HG02678 (cell line): ENCODE data around the gene OTUD7B.
A peak's percentile ranks its signal among the peaks of the same experiment; 100 is the strongest.
"Not testable (repeated sequence)": the region's sequence is repeated elsewhere in the genome, so short reads cannot be mapped to it uniquely, and the experiment has no call there.

ENCODE experiments used
- ATAC-seq: cut with Tn5 transposase; IDR thresholded peaks from one replicate; pipeline ENCODE4 v1.9.1; 2021; ENCODE audit warnings: mild to moderate bottlenecking, moderate library complexity; ENCODE audit not compliant: unreplicated experiment

Gene OTUD7B

DNA sequence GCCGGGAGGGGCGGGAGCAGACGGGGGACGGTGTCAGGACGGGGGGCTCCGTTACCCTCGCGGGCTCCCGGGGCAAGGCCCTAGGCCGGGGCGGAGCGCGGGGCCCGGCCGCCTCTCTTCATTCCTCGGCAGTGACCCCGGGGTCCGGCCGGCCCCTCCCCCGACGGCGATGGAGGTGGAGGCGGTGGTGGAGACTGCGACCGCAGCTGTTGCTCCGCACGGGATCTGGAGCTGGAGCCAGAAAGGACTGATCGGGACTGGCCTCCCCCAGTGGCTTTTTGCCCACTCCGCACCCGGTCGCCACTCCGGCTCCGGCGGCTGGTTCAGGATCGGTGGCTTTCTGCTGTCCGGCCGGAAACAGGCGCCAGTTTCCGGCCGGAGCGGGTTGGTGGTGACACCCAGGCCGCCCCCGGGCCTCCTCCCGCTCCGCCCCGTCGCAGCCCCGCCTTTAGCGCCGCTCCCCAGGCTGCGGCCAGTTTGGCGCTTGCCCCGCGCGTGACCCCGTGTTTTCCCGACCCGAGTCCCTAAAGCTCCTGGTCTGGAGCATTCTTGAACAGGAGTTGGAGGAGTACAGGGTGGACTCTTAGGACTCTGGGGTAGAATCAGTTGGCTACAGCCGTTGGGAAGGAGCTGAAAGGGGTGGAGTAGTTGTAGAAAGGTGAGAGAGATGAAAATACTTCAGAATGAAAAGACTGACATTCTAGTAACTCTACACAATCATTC is at the start of gene OTUD7B:
Gene OTUD7B, minus strand, starts transcription at position 334 of the 723 bp plus-strand sequence. CDS start 33,216 bp downstream, outside the sequence.
- ATAC-seq = peak; percentile 84

DNA sequence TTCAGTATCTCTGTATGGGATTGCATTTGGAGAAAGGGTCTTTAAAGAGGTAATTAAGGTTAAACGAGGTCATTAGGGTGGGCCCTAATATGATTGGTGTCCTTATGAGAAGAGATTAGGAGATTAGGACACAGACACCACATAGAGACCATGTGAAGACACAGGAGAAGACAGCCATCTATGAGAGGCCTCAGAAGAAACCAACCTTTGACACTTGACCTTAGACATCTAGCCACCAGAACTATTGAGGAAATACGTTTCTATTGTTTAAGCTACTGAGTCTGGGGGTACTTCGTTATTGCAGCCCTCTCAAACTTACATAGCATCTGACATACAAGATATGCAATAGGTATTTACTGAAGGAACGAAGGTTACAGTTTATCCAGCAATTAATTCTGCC is 49.7 kb upstream of the OTUD7B start:
- no peak for ATAC-seq

DNA sequence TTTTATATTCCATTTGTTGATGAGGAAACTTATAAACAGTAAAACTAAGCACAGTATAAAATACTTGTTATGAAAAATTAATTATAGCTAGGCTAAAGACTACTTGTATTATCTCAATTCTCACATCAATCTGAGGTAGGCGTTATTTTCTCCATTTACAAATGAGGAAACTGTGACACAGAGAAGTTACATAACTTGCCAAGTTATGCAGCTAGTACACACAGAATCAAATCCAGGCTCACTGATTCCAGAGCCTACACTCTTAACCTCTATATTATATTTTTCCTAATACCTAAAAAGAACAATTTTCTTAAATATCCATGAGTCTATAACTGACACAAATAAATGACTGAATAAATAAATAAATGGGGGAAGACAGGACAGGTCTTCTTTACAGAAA is 45.9 kb upstream of the OTUD7B start:
- no peak for ATAC-seq

DNA sequence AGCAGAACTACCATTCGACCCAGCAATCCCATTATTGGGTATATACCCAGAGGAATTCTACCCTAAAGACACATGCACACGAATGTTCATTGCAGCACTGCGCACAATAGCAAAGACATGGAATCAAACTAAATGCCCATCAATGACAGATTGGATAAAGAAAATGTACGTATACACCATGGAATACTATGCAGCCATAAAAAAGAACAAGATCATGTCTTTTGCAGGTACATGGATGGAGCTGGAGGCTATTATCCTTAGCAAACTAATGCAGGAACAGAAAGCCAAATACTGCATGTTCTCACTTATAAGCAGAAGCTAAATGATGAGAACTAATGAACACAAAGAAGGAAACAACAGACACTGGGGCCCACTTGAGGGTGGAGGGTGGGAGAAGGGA is 45.0 kb upstream of the OTUD7B start:
- ATAC-seq = not testable (repeated sequence)

DNA sequence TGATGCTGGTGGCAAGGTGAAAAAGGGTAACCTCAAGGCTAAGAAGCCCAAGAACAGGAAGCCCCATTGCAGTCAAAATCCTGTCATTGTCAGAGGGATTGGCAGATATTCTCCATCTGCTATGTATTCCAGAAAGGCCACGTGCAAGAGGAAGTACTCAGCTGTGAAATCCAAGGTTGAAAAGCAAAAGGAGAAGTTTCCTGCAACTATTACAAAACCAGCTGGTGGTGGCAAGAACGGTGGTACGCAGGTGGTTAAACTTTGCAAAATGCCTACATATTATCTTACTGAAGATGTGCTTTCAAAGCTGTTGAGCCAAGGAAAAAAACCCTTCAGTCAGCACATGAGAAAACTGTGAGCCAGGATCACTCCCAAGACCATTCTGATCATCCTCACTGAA is 43.4 kb upstream of the OTUD7B start:
- ATAC-seq = no peak

DNA sequence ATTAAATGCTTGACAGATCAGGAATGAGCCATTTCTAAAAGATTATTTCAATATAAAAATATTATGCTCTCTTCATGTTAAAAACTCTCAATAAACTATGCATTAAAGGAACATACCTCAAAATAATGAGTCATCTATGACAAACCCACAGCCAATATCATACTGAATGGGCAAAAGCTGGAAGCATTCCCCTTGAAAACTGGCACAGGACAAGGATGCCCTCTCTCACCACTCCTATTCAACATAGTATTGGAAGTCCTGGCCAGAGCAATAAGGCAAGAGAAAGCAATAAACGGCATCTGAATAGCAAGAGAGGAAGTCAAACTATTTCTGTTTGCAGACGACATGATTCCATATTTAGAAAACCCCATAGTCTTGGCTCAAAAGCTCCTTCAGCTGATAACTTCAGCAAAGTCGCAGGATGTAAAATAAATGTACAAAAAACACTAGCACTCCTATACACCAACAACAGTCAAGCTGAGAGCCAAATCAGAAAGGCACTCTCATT is 41.4 kb upstream of the OTUD7B start:
- not testable (repeated sequence) for ATAC-seq

DNA sequence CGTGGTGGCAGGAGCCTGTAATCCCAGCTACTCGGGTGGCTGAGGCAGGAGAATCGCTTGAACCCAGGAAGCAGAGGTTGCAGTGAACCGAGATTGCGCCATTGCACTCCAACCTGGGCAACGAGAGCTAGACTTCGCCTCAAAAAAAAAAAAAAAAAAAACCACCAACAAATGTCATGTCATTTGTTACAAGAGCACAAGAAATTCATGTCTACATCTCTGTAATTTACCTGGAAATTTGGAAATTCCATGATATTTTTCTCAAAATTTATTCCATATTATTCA is 40.5 kb upstream of the OTUD7B start:
- no peak for ATAC-seq

DNA sequence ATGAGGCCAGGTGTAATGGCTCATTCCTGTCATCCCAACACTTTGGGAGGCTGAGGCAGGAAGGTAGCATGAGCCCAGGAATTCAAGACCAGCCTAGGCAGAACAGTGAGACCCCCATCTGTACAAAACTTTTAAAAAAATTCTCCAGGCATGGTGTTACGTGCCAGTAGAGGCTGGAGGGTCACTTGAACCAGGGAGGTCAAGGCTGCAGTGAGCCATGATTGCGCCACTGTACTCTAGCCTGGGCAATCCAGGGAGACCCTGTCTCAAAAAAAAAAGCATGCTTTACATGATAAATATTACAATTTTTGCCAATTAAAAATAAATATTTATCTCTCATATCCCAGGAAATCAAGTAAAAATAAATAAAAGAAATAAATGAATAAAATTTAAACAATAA is 39.4 kb upstream of the OTUD7B start:
- no peak for ATAC-seq

DNA sequence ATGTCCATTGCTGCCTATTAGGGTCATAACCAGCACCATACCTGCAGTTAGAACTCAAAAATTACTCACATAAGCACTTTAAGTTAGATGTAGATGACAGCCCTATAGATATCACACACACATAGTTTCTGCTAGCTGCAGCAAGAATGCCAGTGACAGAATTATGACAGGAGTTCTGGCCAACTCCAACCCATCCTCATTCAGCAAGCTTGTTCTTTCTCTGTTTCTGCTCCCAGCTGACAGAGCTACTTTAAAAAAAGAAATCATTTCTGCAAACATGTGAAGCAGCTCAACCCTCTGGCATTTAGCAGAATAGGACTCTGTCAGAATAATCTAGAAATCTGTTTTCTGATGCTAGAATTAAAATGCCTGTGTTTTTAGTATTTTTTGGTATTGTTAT is 23.8 kb upstream of the OTUD7B start:
- ATAC-seq = no peak

DNA sequence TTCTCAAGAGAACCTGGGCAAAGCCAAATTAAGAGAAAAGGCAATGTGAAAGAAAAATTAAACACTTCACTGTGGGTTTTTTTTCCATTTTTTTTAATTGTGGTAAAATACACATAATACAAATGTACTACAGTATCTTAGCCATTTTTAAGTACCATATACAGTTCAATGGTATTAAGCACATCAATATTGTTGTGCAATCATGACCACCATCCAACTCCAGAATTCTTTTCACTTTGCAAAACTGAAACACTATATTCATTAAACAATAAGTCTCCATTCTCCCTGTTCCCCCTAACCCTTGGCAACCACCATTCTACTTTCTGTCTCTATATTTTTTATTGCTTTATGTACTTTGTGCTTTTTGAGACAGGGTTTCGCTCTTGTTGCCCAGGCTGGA is 17.8 kb upstream of the OTUD7B start:
- no peak for ATAC-seq

DNA sequence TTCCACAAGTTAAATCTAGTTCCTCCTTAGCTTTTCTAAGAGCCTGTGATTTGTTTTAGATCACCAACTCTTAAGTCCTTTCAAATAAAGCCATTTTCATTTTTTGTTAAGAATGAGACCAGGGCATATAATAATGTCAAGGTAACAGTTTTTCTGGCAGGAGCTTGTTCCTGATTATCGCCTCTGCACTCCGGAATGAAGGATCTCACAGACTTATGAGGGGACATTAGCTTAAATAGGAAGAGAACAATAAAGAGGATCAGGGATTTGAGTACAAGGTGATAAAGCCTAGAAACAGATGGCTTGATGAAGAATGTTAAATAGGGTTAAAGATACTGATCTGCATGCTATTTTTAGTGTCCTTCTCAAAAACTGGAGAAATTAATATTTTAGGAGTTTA is 13.6 kb upstream of the OTUD7B start:
- ATAC-seq = no peak

DNA sequence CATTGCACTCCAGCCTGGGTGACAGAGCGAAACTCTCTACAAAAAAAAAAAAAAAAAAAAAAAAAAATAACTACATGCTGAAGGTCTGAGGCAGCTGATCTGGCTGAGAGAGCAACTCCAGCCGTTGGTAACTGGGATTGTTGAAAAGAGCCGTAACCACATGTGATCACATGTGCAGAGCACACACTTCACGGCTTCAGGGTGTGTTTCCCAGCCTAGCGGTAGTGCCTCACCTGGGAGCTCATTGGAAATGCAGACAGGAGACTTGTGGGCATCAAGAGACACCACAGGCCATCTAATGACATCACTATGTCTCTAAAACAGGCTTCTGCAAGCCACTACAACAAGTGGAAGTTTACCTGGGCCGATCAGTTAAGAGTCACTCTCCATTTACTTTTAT is 11.8 kb upstream of the OTUD7B start:
- ATAC-seq = no peak

DNA sequence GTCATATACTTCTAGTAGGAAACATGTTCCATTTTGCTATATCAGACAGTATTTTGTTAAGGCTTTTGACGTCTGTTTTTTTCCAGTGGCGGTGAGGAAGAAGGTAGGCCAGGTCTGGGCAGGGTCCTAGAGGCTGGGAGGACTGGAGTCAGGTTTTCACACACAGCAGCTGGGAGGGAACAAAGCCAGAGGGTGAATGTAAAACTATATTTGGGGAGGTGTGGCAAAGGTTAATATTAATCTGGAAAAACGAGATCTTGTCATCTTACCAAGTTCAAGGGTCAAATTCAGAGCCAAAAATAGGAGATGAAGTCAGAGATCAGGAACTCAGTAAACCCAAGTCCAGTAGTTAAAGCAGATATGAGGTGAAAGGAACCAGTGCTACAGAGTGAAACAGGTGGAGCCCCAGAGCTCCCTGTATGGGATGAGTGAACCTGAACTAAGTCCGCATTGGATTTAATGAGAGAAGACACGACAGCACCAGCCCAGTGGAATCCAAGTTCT is 10.7 kb upstream of the OTUD7B start:
- no peak for ATAC-seq

DNA sequence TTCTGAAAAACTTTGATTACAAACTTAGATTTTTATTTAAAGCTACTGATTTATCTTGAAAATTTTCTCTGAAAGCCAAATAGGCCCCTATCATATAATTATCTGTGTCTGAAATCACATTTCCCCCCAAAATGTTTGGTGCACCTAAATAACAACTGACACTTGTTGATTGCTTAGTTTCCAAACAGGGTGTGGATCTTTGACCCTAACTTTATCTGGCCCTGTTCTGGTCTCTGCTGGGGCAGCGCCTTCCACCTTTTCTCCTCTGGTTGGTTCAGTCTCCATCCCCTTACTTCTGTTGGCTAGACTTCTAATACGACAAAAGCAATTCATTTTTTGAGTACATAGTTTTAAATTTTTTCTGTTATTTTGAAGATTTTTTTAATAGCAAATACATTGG is 10.2 kb upstream of the OTUD7B start:
- ATAC-seq = no peak

DNA sequence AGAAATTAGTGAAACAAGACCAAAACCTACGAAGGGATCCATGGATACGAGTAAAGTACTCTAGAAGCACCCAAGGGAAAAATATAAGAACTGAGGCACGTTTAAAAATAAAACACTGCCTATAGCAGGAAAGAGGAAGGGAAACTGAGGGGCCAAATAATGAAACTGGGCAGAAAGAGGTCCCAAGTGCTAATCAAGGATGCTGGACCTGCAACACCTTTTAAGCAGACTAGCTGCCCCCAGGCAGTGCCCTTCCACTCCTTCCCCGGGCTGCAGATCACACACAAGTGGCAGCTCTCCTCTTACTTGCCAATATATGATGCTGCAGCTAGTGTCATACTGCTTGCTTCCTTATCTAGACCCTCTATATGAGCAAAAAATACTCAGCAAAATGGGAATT is 7.6 kb upstream of the OTUD7B start:
- ATAC-seq = no peak

DNA sequence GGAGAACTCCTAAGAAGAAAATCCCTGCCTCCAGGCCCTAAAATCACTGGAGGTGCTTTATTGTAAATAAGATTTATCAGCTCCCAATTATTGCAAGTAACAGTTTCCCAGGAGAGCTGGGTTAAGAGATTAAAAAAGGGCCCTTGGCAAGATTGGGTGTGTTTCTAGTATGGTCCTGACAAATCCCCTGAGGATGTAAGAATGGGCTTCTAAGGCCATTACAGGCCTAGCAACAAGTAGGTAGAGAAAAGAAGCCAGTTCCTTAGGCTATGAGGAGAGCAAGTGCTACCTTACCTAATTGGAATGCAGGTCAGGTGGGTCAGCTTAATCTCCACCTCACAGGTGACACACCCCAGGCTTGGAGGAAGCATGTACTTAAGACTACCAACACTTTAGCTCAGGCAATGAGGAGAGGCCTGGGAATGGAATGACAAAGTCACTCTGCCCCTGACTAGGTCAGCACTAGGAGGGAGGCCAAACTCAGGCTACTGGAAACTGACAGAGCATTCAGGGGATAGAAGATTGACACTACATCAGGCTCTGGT is 6.8 kb upstream of the OTUD7B start:
- ATAC-seq = no peak

DNA sequence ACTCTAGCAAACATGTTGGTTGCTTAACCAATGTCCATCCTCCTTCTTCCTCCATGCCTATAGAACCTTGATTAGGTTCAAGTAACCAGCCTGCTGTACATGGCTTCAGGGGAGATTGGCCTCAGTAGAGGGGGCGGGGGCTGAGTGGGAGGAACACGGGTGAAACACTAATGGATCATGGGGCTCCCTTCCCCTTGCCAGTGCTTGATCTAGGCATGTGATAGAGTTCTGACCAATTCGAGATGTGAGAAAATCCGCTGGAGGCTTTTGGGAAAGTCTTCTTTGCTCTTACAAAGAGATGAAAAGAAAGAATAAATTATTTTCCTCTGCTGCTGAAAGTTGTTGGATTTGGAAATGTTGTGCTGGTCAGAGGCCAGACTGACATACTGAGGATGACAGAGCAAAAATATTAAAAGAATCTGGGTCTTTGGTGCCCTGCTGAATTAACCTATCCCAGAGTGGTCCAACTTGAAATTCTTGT is 5.2 kb upstream of the OTUD7B start:
- ATAC-seq = no peak

DNA sequence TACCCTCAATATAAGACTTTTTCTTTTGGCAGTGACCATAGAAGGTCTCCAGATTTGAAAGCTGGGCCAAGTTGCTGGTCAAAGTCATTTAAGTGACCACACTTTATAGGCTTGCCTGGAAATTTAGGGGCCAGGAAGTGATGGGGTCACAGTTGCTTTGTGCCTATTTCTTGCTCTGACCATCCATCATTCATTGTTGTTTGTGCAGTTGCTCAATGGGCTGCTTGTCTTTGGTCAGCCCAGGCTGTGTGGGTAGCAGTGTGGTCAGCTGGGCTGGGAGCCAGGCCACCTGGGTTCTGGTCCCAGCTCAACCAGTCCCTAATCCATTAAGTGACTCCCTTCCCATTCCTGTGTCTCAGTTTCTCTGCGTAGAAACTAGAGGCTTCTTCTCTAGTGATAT is 2.1 kb upstream of the OTUD7B start:
- no peak for ATAC-seq

DNA sequence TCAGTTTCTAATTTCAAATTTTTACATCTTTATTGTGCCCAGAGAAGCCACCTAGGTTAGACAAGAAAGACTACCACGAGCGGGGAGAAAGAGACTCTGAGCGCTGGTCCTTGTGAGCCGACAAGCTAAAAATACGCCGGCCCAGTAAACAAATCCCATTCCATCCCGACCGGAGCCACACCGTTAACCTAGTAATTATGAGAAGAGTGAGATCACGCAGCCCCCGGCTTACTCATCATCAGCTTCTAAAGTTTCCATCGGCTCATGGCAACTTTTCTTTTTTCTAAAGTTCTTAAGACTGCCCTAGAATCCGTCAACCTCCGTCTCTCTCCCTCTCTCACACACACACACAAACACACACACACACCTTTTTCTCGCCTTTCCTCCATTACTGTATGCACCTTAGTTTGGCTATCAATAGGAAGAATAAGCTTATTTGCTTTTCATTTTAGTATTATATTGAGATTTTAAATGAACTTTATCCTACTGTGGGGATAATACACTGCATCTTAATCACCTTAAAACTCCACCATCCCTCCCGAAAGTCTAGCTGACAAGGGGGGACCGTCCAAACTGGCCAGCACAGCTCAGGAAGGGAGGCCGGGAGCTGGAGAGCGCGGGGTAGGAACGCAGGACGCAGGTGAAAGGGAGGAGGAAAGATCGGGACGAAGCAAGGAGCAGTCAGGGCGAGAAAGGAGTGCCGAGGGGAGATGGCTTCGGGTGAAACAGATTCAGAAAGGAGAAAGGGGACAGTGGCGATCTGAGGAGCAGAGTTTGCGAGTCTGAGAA is 728 bp downstream of the OTUD7B start:
- no peak for ATAC-seq

DNA sequence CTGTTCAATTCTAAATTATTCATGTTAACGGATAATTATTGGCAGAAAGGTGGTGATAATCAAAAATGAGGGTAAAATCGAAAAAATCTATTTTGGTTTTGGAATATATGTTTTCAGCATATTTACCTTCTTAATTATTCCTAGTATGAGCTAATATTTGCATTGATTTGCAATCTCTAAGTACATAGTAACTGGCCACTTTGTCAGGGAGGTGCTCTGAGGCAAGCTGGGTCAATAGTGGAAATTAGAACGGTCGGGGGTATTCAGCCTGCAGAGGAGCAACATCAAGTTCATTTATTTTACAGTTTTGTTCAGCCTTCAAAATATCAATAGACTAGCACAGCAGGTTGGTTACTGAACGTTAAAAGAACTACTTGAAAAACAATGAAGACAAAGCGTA is 1.8 kb downstream of the OTUD7B start:
- no peak for ATAC-seq

DNA sequence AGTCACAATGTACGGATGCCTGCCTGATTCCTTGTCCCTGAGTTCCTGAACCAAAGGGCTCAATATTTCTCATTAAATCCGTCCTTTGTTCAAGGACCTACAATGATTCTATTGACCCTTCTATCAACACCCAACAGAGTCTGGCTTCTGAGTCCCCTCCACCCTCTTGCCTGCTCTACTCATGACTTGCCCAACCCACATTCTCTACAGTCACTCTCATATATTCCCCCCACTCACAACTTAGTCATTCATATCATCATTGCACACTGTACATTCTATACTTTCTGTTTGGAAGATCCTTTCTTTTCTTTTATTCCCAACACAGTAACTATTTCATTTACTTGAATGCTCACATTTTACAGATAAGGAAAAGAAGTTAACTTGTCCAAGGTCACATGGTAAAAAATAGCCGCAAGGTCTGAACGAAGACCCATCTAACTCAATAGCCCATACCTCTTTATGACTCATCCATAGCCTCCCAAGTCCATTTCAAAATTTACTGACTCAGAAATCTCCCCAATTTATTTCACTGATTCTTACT is 3.6 kb downstream of the OTUD7B start:
- ATAC-seq = no peak

DNA sequence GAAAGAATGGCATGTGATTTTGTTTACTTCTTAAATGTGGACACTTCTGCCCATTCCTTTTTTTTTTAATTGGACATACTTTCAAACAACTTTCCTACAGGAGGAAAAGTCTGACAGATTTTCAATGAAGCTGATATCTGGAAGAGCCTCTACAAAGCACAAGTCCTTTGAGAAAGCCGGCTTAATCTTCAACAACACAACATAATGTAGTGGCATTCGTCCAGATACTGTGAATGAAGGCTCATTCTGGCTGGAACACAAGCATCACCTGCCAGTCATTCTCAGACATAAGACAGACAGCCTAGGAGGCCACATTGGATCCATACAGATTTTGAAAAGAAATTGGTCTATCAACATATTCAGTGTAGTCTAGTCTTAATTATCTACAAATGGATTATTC is 4.9 kb downstream of the OTUD7B start:
- ATAC-seq = no peak
